Mesothelial cell of epicardium (in vitro differentiated cells): Measurements from ENCODE around the gene SPATS2L. TPM values are rescaled to one million over a fixed set of nuclear protein-coding genes. Genes with fewer than 3 reads are reported as not detected.
A peak's percentile ranks its signal among the peaks of the same experiment; 100 is the strongest.

Source experiments
- DNase-seq, 2 experiments: peaks; one replicate each; pipeline ENCODE4 v3.0.0; 2021; ENCODE audit warnings: low spot score in 2 of 2; ENCODE audit not compliant: unreplicated experiment in 2 of 2
- H3K27ac Mint-ChIP-seq: 2 replicates; pipeline ENCODE4 v1.8.0; 2021; ENCODE audit warnings: mixed read lengths
- H3K27me3 Mint-ChIP-seq: 2 replicates; pipeline ENCODE4 v1.8.0; 2021; ENCODE audit warnings: low read depth, mixed read lengths
- H3K36me3 Mint-ChIP-seq: 2 replicates; pipeline ENCODE4 v1.8.0; 2021; ENCODE audit warnings: mixed read lengths
- H3K4me1 Mint-ChIP-seq: 2 replicates; pipeline ENCODE4 v1.8.0; 2021; ENCODE audit warnings: mixed read lengths
- H3K4me3 Mint-ChIP-seq: 2 replicates; pipeline ENCODE4 v1.8.0; 2021; ENCODE audit warnings: mild to moderate bottlenecking, moderate library complexity, mixed read lengths
- H3K9me3 Mint-ChIP-seq: 2 replicates; pipeline ENCODE4 v1.8.0; 2021; ENCODE audit warnings: mixed read lengths
- CTCF ChIP-seq: fragments of 200-600 bp; sonication (generic); IDR thresholded peaks from one replicate; pipeline ENCODE4 v1.5.0; 2021; ENCODE audit warnings: antibody characterized with exemption; ENCODE audit not compliant: unreplicated experiment
- total RNA-seq: library from RNA; stranded (reverse); gene quantifications from 3 replicates; pipeline ENCODE4 v1.2.1, GENCODE V29; 2021

The SPATS2L gene
- total RNA-seq, 1 donor from 2014 or later = 84.8 TPM

- peaks cover 2% of the 10 kb centered on the region for H3K4me1 Mint-ChIP-seq
- no peaks in the 10 kb centered on the region for H3K27me3 Mint-ChIP-seq
- DNase-seq = no peak
- peaks cover 48% of the 10 kb centered on the region for H3K36me3 Mint-ChIP-seq
- H3K9me3 Mint-ChIP-seq = no peaks in the 10 kb centered on the region
- no peak overlapping the region for H3K27ac Mint-ChIP-seq
- H3K4me3 Mint-ChIP-seq = no peak overlapping the region
- no peak for TF ChIP-seq CTCF
These were observed 157.0 kb downstream of the SPATS2L start for GRCh38 chr2:200463452-200463851.

GRCh38 chr2:200466425-200467418 lies 160.2 kb downstream of the SPATS2L start:
- Mint-ChIP-seq H3K27ac (peak overlapping the region; percentile 52), H3K4me3 (no peak overlapping the region), H3K36me3 (peaks cover 55% of the 10 kb centered on the region), H3K27me3 (no peaks in the 10 kb centered on the region), H3K9me3 (no peaks in the 10 kb centered on the region), H3K4me1 (peaks cover 4% of the 10 kb centered on the region)
- DNase-seq = no peak
- TF ChIP-seq CTCF = no peak

GRCh38 chr2:200467806-200468681 lies 161.6 kb downstream of the SPATS2L start:
- H3K36me3 Mint-ChIP-seq = peaks cover 50% of the 10 kb centered on the region
- no peaks in the 10 kb centered on the region for H3K27me3 Mint-ChIP-seq
- peak overlapping the region; percentile 20 for H3K27ac Mint-ChIP-seq
- no peak for DNase-seq
- no peak overlapping the region for H3K4me3 Mint-ChIP-seq
- H3K9me3 Mint-ChIP-seq = no peaks in the 10 kb centered on the region
- TF ChIP-seq CTCF = no peak
- H3K4me1 Mint-ChIP-seq = peaks cover 4% of the 10 kb centered on the region

GRCh38 chr2:200469708-200470211 lies 163.3 kb downstream of the SPATS2L start:
- Mint-ChIP-seq H3K9me3 (no peaks in the 10 kb centered on the region), H3K4me3 (no peak overlapping the region), H3K27ac (peak overlapping the region; percentile 75), H3K27me3 (no peaks in the 10 kb centered on the region), H3K36me3 (peaks cover 45% of the 10 kb centered on the region), H3K4me1 (peaks cover 4% of the 10 kb centered on the region)
- DNase-seq = no peak
- no peak for TF ChIP-seq CTCF

- Mint-ChIP-seq H3K36me3 (peaks cover 45% of the 10 kb centered on the region), H3K27me3 (no peaks in the 10 kb centered on the region), H3K27ac (peak overlapping the region; percentile 75), H3K4me1 (peaks cover 4% of the 10 kb centered on the region), H3K4me3 (no peak overlapping the region), H3K9me3 (no peaks in the 10 kb centered on the region)
- TF ChIP-seq CTCF = no peak
- DNase-seq = no peak
These were observed 163.7 kb downstream of the SPATS2L start for GRCh38 chr2:200470230-200470629.
